SK-N-SH treated with all-trans-retinoic acid at 6 μM for 48 hours (cell line): ENCODE data around the gene SLC47A2.

Experiments used
- ATAC-seq: fragments of 200-7000 bp; cut with Tn5 transposase; 3 replicates; pipeline ENCODE4 v1.9.1; 2020; ENCODE audit warnings: mild to moderate bottlenecking, moderate library complexity
- ARNTL ChIP-seq: fragments of 450-650 bp; formaldehyde crosslinking; IDR thresholded peaks from 2 replicates; pipeline ENCODE4 v1.5.0; 2020; ENCODE audit warnings: low read depth, mild to moderate bottlenecking, moderate library complexity, borderline replicate concordance
- BACH2 ChIP-seq: fragments of 250-450 bp; sonication (Bioruptor Pico); IDR thresholded peaks from 2 replicates; pipeline ENCODE4 v1.9.0; 2021; ENCODE audit warnings: mild to moderate bottlenecking, borderline replicate concordance
- CSDC2 ChIP-seq: fragments of 250-450 bp; sonication (Bioruptor Pico); IDR thresholded peaks from 2 replicates; pipeline ENCODE4 v1.5.0; 2020; ENCODE audit warnings: mild to moderate bottlenecking, moderate library complexity
- ESRRG ChIP-seq: fragments of 250-450 bp; sonication (Bioruptor Pico); IDR thresholded peaks from 2 replicates; pipeline ENCODE4 v1.6.1; 2021; ENCODE audit warnings: mild to moderate bottlenecking
- GLIS3 ChIP-seq: fragments of 250-450 bp; sonication (Bioruptor Pico); IDR thresholded peaks from 2 replicates; pipeline ENCODE4 v1.5.0; 2020; ENCODE audit warnings: mild to moderate bottlenecking, moderate library complexity
- ISL1 ChIP-seq: fragments of 250-450 bp; sonication (Bioruptor Pico); IDR thresholded peaks from 2 replicates; pipeline ENCODE4 v2.1.2; 2022; ENCODE audit warnings: mild to moderate bottlenecking, moderate library complexity
- OSR1 ChIP-seq: fragments of 250-450 bp; sonication (Bioruptor Pico); IDR thresholded peaks from 2 replicates; pipeline ENCODE4 v1.8.0; 2022; ENCODE audit warnings: moderate library complexity, mild to moderate bottlenecking, inconsistent platforms
- PATZ1 ChIP-seq: fragments of 250-450 bp; sonication (Bioruptor Pico); IDR thresholded peaks from 2 replicates; pipeline ENCODE4 v1.8.0; 2020; ENCODE audit warnings: mild to moderate bottlenecking, moderate library complexity, borderline replicate concordance
- POU6F1 ChIP-seq: fragments of 250-450 bp; sonication (Bioruptor Pico); IDR thresholded peaks from 2 replicates; pipeline ENCODE4 v1.8.0; 2021; ENCODE audit warnings: low read depth, mild to moderate bottlenecking, moderate library complexity, borderline replicate concordance
- PPARA ChIP-seq: fragments of 250-450 bp; sonication (Bioruptor Pico); IDR thresholded peaks from 2 replicates; pipeline ENCODE4 v1.5.0; 2020; ENCODE audit warnings: mild to moderate bottlenecking, borderline replicate concordance
- RARB ChIP-seq: fragments of 250-450 bp; sonication (Bioruptor Pico); IDR thresholded peaks from 2 replicates; pipeline ENCODE4 v1.8.0; 2021; ENCODE audit warnings: mild to moderate bottlenecking, moderate library complexity
- SNAI2 ChIP-seq: fragments of 250-450 bp; sonication (Bioruptor Pico); IDR thresholded peaks from 2 replicates; pipeline ENCODE4 v1.5.0; 2020; ENCODE audit warnings: mild to moderate bottlenecking, moderate library complexity
- TCF4 ChIP-seq: fragments of 250-450 bp; sonication (Bioruptor Pico); IDR thresholded peaks from 2 replicates; pipeline ENCODE4 v1.8.0; 2021; ENCODE audit warnings: mild to moderate bottlenecking, moderate library complexity, borderline replicate concordance
- TOX ChIP-seq: fragments of 250-450 bp; sonication (Bioruptor Pico); IDR thresholded peaks from 2 replicates; pipeline ENCODE4 v1.8.0; 2021; ENCODE audit warnings: mild to moderate bottlenecking, moderate library complexity, borderline replicate concordance
- TSHZ2 ChIP-seq: fragments of 250-450 bp; sonication (Bioruptor Pico); IDR thresholded peaks from 2 replicates; pipeline ENCODE4 v1.5.0; 2020; ENCODE audit warnings: mild to moderate bottlenecking, moderate library complexity
- ZFP3 ChIP-seq: fragments of 250-450 bp; sonication (Bioruptor Pico); IDR thresholded peaks from 2 replicates; pipeline ENCODE4 v1.5.0; 2020; ENCODE audit warnings: mild to moderate bottlenecking, moderate library complexity
- ZFP30 ChIP-seq: fragments of 450-650 bp; formaldehyde crosslinking; IDR thresholded peaks from 2 replicates; pipeline ENCODE4 v1.5.0; 2022; ENCODE audit warnings: mild to moderate bottlenecking, moderate library complexity
- ZNF565 ChIP-seq: fragments of 450-650 bp; formaldehyde crosslinking; conservative IDR thresholded peaks from 2 replicates; pipeline ENCODE4 v1.5.0; 2020; ENCODE audit warnings: low read depth, mild to moderate bottlenecking, moderate library complexity
- ZNF70 ChIP-seq: fragments of 450-650 bp; formaldehyde crosslinking; IDR thresholded peaks from 2 replicates; pipeline ENCODE4 v1.5.0; 2020; ENCODE audit warnings: mild to moderate bottlenecking, moderate library complexity
- ZNF8 ChIP-seq: fragments of 450-650 bp; formaldehyde crosslinking; IDR thresholded peaks from 2 replicates; pipeline ENCODE4 v1.5.0; 2020; ENCODE audit warnings: mild to moderate bottlenecking, moderate library complexity
- TF ChIP-seq, protein P1 (sequence below): fragments of 250-450 bp; sonication (Bioruptor Pico); IDR thresholded peaks from 2 replicates; pipeline ENCODE4 v1.5.1; 2020; ENCODE audit warnings: low read depth, mild to moderate bottlenecking, moderate library complexity

The SLC47A2 gene

GRCh38 chr17:19664821-19665181 is 51.6 kb downstream of the SLC47A2 start:
- TF ChIP-seq OSR1 (CRISPR knock-in tag) (no peak), POU6F1 (CRISPR knock-in tag) (no peak), ZFP30 (no peak), PPARA (CRISPR knock-in tag) (no peak), ZNF8 (CRISPR knock-in tag) (no peak), ARNTL (CRISPR knock-in tag) (no peak), ESRRG (CRISPR knock-in tag) (no peak), ZFP3 (no peak), TCF4 (no peak), SNAI2 (CRISPR knock-in tag) (no peak), RARB (no peak), BACH2 (CRISPR knock-in tag) (no peak), GLIS3 (CRISPR knock-in tag) (no peak), ZNF565 (no peak), ISL1 (CRISPR knock-in tag) (no peak), CSDC2 (CRISPR knock-in tag) (no peak), ZNF70 (CRISPR knock-in tag) (no peak)
- TF ChIP-seq, all 23 proteins: peak for 0
- no peak for ATAC-seq

DNA sequence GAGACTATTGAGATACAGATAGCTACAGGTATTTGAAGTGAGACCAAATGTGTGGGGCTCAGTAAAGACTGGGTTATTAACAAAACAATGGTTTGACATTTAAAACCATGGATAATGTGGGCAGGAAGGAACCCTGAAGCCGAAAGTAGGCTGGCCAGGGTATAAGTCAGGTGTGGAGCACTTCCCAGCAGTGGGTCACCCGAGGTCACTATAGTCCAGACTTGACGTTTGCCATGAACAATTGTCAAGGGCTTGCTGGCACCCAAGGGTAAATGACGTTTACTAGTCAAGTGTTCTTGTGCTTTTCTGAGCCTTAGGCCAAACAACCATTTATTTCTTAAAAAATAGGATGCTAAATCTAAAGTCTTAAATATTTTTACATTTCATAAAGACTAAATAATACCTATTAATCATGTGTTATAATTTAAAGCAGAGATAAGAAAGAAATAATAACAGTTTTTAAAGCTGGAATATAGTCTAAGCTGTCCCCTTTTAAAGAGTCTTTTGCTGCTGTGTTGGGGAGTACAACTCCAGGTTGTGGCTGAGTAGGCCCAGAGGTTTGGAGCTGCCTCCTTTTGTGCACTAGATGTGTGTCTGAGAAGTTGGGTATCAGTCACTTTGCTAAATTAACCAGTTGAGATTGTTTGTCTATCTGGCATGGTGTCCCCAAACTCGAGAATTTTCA is 52.1 kb downstream of the SLC47A2 start:
- ATAC-seq = no peak
- TF ChIP-seq CSDC2 (CRISPR knock-in tag) = no peak
- TF ChIP-seq TSHZ2 (CRISPR knock-in tag) = no peak
- no peak for TF ChIP-seq BACH2 (CRISPR knock-in tag)
- no peak for TF ChIP-seq PATZ1 (CRISPR knock-in tag)
- TF ChIP-seq ZNF70 (CRISPR knock-in tag) = no peak
- TF ChIP-seq TOX (CRISPR knock-in tag) = no peak
- TF ChIP-seq ZNF8 (CRISPR knock-in tag) = no peak
- no peak for TF ChIP-seq ZNF565
- TF ChIP-seq PPARA (CRISPR knock-in tag) = no peak

DNA sequence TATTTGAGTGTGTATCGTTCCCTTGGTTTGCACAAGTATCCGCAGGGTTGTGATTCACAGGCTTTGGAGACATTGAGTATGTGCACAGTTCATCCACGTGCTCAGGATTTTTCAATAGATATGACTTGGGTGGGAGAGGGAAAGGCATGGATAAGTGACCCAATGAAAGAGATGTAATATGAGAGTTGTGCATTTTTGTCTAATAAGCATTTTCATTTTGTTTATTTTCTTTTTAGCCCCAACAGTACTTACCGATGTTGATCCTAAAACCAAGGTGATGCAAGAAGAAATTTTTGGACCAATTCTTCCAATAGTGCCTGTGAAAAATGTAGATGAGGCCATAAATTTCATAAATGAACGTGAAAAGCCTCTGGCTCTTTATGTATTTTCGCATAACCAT is 53.3 kb downstream of the SLC47A2 start:
- ATAC-seq = no peak
- TF ChIP-seq ZFP30 = no peak
- no peak for TF ChIP-seq GLIS3 (CRISPR knock-in tag)
- no peak for TF ChIP-seq PATZ1 (CRISPR knock-in tag)
- TF ChIP-seq, protein P1, sequence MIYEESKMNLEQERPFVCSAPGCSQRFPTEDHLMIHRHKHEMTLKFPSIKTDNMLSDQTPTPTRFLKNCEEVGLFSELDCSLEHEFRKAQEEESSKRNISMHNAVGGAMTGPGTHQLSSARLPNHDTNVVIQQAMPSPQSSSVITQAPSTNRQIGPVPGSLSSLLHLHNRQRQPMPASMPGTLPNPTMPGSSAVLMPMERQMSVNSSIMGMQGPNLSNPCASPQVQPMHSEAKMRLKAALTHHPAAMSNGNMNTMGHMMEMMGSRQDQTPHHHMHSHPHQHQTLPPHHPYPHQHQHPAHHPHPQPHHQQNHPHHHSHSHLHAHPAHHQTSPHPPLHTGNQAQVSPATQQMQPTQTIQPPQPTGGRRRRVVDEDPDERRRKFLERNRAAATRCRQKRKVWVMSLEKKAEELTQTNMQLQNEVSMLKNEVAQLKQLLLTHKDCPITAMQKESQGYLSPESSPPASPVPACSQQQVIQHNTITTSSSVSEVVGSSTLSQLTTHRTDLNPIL (CRISPR knock-in tag) = no peak
